Activated naive CD4-positive, alpha-beta T cell treated with anti-CD3 and anti-CD28 coated beads, Interleukin-2, amount 10 ng/mL, durations not matched to agents 5 hours and 36 hours (primary cell): ENCODE results near the gene MAX. TPM values are rescaled to one million over a fixed set of nuclear protein-coding genes. Genes with fewer than 3 reads are reported as not detected.

Experiments
- microRNA-seq: library from miRNA; unstranded; fragments of <30 nt; microRNA quantifications from one replicate; pipeline ENCODE4 v1.2.0, GENCODE V29; 2022; ENCODE audit warnings: borderline microRNAs expressed, borderline replicate concordance
- total RNA-seq, 2 experiments: library from RNA; stranded (reverse); gene quantifications; one replicate each; pipeline ENCODE4 v1.2.3, GENCODE V29; 2021

Gene MAX
- total RNA-seq, result 100 to 1,000 TPM; 161 to 176 TPM

DNA sequence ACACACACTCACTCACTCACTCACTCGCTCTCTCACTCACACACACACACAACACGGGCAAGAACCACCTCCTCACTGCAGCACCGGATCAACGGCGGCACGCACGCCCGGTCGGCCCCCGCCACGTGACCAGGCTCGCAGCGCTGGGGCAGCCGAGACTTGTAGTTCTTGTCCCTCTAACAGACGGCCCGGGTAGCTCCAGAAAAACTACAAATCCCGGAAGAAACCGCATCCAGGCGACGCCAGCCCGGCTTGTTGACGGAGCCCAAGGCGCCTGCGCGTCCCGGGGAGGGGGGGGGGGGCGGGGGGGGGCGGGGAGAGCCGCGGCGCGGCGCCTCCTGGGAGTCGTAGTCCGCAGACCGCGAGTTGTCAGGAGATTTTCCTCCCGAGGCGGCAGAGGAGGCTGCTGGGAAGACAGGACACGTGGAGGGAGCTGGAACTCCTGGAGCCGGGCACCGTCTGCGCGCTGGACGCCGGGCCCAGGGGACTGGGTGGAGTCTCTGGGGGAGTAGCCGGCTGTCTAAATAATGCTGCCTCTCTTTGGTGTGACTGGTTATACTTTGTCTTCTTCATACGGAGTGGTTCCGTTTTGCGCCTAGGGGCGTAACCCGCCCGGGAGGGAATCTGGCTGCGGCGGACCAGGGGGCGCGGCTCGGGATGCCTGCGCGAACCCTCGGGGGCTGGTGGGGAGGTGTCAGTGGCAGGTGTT, at the start of gene MAX:
TSS of gene MAX (minus strand) at position 77 of the 709 bp plus-strand sequence. CDS start 178 bp downstream, outside the sequence.

Small RNAs within 50 kb of the gene (microRNA-seq; reads per million reads assigned to microRNA genes)
- 0.63 reads per million for gene MIR4706

Other genes with a start within 250 kb of the MAX start
- under 1 TPM in 1 of 2 experiments, not detected in 1; 0.05 TPM for gene SPTB, start 222.6 kb downstream of the MAX start, total RNA-seq
- 10 to 100 TPM; 87.0 to 91.7 TPM for gene CHURC1, start 188.1 kb downstream of the MAX start, total RNA-seq
- not detected for gene GPX2, start 159.8 kb downstream of the MAX start, total RNA-seq
- 1 to 10 TPM; 5.7 to 6.6 TPM for gene RAB15, start 130.2 kb downstream of the MAX start, total RNA-seq
- gene FNTB, start 115.6 kb downstream of the MAX start, total RNA-seq, result 10 to 100 TPM; 15.5 to 17.8 TPM